Astrocyte (in vitro differentiated cells and primary cell): ENCODE results near the gene GPR61. TPM values are rescaled to one million over a fixed set of nuclear protein-coding genes. Genes with fewer than 3 reads are reported as not detected.

Experiments used
- DNase-seq: peaks from one replicate; pipeline ENCODE4 v3.0.0-alpha.2; 2010; ENCODE audit warnings: low read depth
- FAIRE-seq: peaks from 2 replicates; lab custom pipeline; 2011; peaks lifted over from hg19 to GRCh38; lab: Jason Lieb, UNC
- H2AFZ ChIP-seq: 2 replicates; pipeline ENCODE4 v1.6.0; 2012; ENCODE audit warnings: low read depth, low read length, inconsistent platforms
- H3K27ac ChIP-seq: 2 replicates; pipeline ENCODE4 v1.5.1; 2011; ENCODE audit warnings: low read depth, low read length, inconsistent platforms
- H3K27me3 ChIP-seq: 2 replicates; pipeline ENCODE4 v1.6.0; 2011; ENCODE audit warnings: low read length, inconsistent platforms; ENCODE audit not compliant: insufficient read depth
- H3K36me3 ChIP-seq: 2 replicates; pipeline ENCODE4 v1.5.1; 2011; ENCODE audit warnings: low read length, inconsistent platforms; ENCODE audit not compliant: insufficient read depth
- H3K4me1 ChIP-seq: 2 replicates; pipeline ENCODE4 v1.5.1; 2011; ENCODE audit warnings: low read length, inconsistent platforms; ENCODE audit not compliant: insufficient read depth
- H3K4me2 ChIP-seq: 2 replicates; pipeline ENCODE4 v1.6.0; 2012; ENCODE audit warnings: low read length, inconsistent platforms
- H3K4me3 ChIP-seq: 2 replicates; pipeline ENCODE4 v1.5.1; 2011; ENCODE audit warnings: low read depth, mild to moderate bottlenecking, low read length, inconsistent platforms; ENCODE audit not compliant: insufficient read depth
- H3K79me2 ChIP-seq: 2 replicates; pipeline ENCODE4 v1.6.0; 2012; ENCODE audit warnings: mild to moderate bottlenecking, low read length, inconsistent platforms; ENCODE audit not compliant: insufficient read depth
- H3K9ac ChIP-seq: 2 replicates; pipeline ENCODE4 v1.6.0; 2012; ENCODE audit warnings: mild to moderate bottlenecking, low read length, inconsistent platforms
- H3K9me3 ChIP-seq: 2 replicates; pipeline ENCODE4 v1.5.1; 2012; ENCODE audit warnings: low read depth, mild to moderate bottlenecking, low read length, inconsistent platforms; ENCODE audit not compliant: insufficient read depth
- H4K20me1 ChIP-seq: 2 replicates; pipeline ENCODE4 v1.6.0; 2012; ENCODE audit warnings: low read length, inconsistent platforms; ENCODE audit not compliant: insufficient read depth
- H3K27ac Mint-ChIP-seq: one replicate; pipeline ENCODE4 v1.8.0; 2021; ENCODE audit warnings: mild to moderate bottlenecking, mixed read lengths; ENCODE audit not compliant: unreplicated experiment
- H3K27me3 Mint-ChIP-seq: one replicate; pipeline ENCODE4 v1.8.0; 2021; ENCODE audit warnings: low read depth, mixed read lengths; ENCODE audit not compliant: unreplicated experiment
- H3K36me3 Mint-ChIP-seq: one replicate; pipeline ENCODE4 v1.8.0; 2021; ENCODE audit warnings: low read depth, mixed read lengths; ENCODE audit not compliant: unreplicated experiment
- H3K4me1 Mint-ChIP-seq: one replicate; pipeline ENCODE4 v1.8.0; 2021; ENCODE audit warnings: low read depth, mixed read lengths; ENCODE audit not compliant: unreplicated experiment
- H3K4me3 Mint-ChIP-seq: one replicate; pipeline ENCODE4 v1.8.0; 2021; ENCODE audit warnings: mild to moderate bottlenecking, moderate library complexity, mixed read lengths; ENCODE audit not compliant: unreplicated experiment
- H3K9me3 Mint-ChIP-seq: one replicate; pipeline ENCODE4 v1.8.0; 2021; ENCODE audit warnings: mild to moderate bottlenecking, mixed read lengths; ENCODE audit not compliant: unreplicated experiment
- CTCF ChIP-seq: IDR thresholded peaks from 2 replicates; pipeline ENCODE4 v1.5.1; 2011; ENCODE audit warnings: low read depth, mild to moderate bottlenecking, inconsistent platforms, low read length, moderate library complexity; ENCODE audit not compliant: insufficient read depth
- EZH2 ChIP-seq: IDR thresholded peaks from 2 replicates; pipeline ENCODE4 v1.6.1; 2012; ENCODE audit warnings: mild to moderate bottlenecking, low read length, inconsistent platforms; ENCODE audit not compliant: insufficient read depth
- total RNA-seq: library from RNA; stranded (reverse); gene quantifications from 2 replicates; pipeline ENCODE4 v1.2.1, GENCODE V29; 2021

GPR61 gene
- total RNA-seq, 1 donor from 2014 or later = not detected

- H2AFZ ChIP-seq = no peak overlapping the region
- no peak overlapping the region for H3K4me3 ChIP-seq
- no peak for TF ChIP-seq EZH2
- no peak for TF ChIP-seq CTCF
- H3K4me1 ChIP-seq = no peaks in the 10 kb centered on the region
- Mint-ChIP-seq H3K36me3 (peaks cover 30% of the 10 kb centered on the region), H3K27ac (no peak overlapping the region), H3K9me3 (no peaks in the 10 kb centered on the region), H3K4me3 (no peak overlapping the region), H3K4me1 (no peaks in the 10 kb centered on the region), H3K27me3 (no peaks in the 10 kb centered on the region)
- H3K27ac ChIP-seq = no peak overlapping the region
- DNase-seq = no peak
- FAIRE-seq = no peak
- no peak overlapping the region for H3K9ac ChIP-seq
- H3K9me3 ChIP-seq = no peaks in the 10 kb centered on the region
- peaks cover 61% of the 10 kb centered on the region for H3K36me3 ChIP-seq
- peaks cover 24% of the 10 kb centered on the region for H3K79me2 ChIP-seq
- peaks cover 22% of the 10 kb centered on the region for H4K20me1 ChIP-seq
- H3K27me3 ChIP-seq = no peaks in the 10 kb centered on the region
- no peak overlapping the region for H3K4me2 ChIP-seq
Measured at GRCh38 chr1:109584766-109585165, 45.1 kb downstream of the GPR61 start.

DNA sequence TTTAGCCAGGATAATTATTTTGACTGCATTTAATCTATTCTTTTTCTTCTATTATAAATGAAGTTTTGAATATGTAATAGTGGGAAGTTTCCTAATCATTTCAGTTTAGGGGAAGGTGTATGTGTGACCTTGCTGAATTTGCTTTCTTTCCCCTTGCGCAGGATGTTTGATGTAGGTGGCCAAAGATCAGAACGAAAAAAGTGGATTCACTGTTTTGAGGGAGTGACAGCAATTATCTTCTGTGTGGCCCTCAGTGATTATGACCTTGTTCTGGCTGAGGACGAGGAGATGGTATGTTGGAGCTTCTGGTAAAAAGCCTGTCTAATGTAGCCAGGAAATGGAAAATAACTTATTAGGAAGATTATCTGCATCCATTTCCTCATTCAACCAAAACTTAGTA is 46.4 kb downstream of the GPR61 start:
- Mint-ChIP-seq H3K4me3 (no peak overlapping the region), H3K27me3 (no peaks in the 10 kb centered on the region), H3K36me3 (peaks cover 28% of the 10 kb centered on the region), H3K27ac (no peak overlapping the region), H3K9me3 (no peaks in the 10 kb centered on the region), H3K4me1 (no peaks in the 10 kb centered on the region)
- no peaks in the 10 kb centered on the region for H3K27me3 ChIP-seq
- no peak overlapping the region for H3K4me2 ChIP-seq
- H3K4me1 ChIP-seq = no peaks in the 10 kb centered on the region
- no peaks in the 10 kb centered on the region for H3K9me3 ChIP-seq
- no peak overlapping the region for H3K27ac ChIP-seq
- no peak overlapping the region for H3K4me3 ChIP-seq
- no peak overlapping the region for H2AFZ ChIP-seq
- TF ChIP-seq CTCF (no peak), EZH2 (no peak)
- DNase-seq (no peak), FAIRE-seq (no peak)
- H4K20me1 ChIP-seq = peaks cover 17% of the 10 kb centered on the region
- H3K79me2 ChIP-seq = peaks cover 19% of the 10 kb centered on the region
- peaks cover 55% of the 10 kb centered on the region for H3K36me3 ChIP-seq
- H3K9ac ChIP-seq = no peak overlapping the region

- Histone ChIP-seq H3K27me3 (no peaks in the 10 kb centered on the region), H3K4me2 (no peak overlapping the region), H3K27ac (no peak overlapping the region), H3K9ac (no peak overlapping the region), H4K20me1 (peaks cover 13% of the 10 kb centered on the region), H3K4me1 (no peaks in the 10 kb centered on the region), H3K79me2 (peaks cover 8% of the 10 kb centered on the region), H3K4me3 (no peak overlapping the region), H3K9me3 (no peaks in the 10 kb centered on the region), H3K36me3 (peaks cover 57% of the 10 kb centered on the region), H2AFZ (no peak overlapping the region)
- TF ChIP-seq CTCF (no peak), EZH2 (no peak)
- FAIRE-seq (no peak), DNase-seq (no peak)
- no peaks in the 10 kb centered on the region for H3K27me3 Mint-ChIP-seq
- no peaks in the 10 kb centered on the region for H3K9me3 Mint-ChIP-seq
- H3K27ac Mint-ChIP-seq = no peak overlapping the region
- H3K4me3 Mint-ChIP-seq = no peak overlapping the region
- no peaks in the 10 kb centered on the region for H3K4me1 Mint-ChIP-seq
- peaks cover 29% of the 10 kb centered on the region for H3K36me3 Mint-ChIP-seq
Measured at GRCh38 chr1:109589177-109589576, 49.5 kb downstream of the GPR61 start.
